ENCODE results near the gene BCL2.

The BCL2 gene

GRCh38 chr18:63177919-63178821 is 141.4 kb downstream of the BCL2 start:
- DNase-seq, result no peak

GRCh38 chr18:63177259-63177658 is 142.3 kb downstream of the BCL2 start:
- DNase-seq, result no peak

GRCh38 chr18:63175264-63175663 is 144.3 kb downstream of the BCL2 start:
- DNase-seq, result no peak

GRCh38 chr18:63173983-63174382 is 145.6 kb downstream of the BCL2 start:
- no peak for DNase-seq

DNA sequence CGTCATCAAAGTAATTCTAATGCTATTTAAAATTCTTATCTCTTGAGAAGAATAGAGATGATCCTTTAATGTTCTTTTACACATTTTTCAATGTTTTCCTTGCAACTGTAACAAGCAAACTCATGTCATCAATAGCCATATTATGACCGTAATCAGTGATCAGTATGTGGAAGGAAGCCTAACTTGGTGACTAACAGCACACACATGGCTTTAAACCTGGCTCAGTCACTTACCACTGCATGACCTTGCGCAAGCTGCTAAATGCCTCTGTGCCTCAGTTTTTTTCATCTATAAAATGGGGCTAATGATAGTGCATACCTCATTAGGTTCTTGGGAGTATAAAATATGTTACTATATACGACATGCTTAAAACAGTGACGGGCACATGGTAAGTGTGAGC is 149.7 kb downstream of the BCL2 start:
- no peak for DNase-seq

DNA sequence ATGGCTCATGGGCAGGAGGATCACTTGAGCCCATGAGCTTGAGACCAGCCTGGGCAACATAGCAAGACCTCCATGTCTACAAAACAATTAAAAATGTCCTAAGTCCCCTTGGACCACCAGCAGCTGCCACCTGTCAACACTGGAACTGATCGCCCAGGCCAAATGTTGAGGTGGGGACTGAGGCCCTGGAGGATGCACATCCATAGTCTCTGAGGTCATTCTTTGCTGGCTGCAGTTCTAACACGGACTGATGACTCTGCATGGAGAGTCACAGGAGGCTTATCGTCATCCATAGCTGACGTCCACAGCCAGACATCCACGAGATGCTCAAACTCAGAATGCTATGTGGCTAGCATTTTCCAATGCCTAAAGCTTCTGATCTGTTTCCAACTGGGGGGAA is 151.3 kb downstream of the BCL2 start:
- no peak for DNase-seq

- DNase-seq, result no peak
Observed at GRCh38 chr18:63166142-63166541, 153.4 kb downstream of the BCL2 start.

DNA sequence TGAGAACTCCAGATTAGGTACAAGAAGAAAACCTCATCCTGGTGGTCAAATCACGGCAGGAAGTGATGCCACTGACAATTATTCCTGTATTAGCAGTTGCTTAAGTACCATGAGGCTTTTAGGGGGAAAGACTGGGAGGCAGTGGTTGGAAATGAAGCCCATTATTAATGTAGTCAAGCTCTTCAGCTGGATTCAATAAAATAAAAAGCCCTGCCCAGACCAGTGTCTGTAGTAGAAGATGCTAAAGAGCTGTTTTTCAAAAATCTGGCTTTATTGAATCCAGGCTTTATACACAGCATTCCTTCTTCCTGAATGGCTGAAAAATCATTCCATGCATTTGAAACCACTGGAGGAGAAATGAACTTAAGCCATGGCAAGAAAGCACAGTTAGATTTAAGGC is 155.2 kb downstream of the BCL2 start:
- no peak for DNase-seq

- peak; percentile 44 for DNase-seq
Observed at GRCh38 chr18:63162271-63163014, 157.1 kb downstream of the BCL2 start.

DNA sequence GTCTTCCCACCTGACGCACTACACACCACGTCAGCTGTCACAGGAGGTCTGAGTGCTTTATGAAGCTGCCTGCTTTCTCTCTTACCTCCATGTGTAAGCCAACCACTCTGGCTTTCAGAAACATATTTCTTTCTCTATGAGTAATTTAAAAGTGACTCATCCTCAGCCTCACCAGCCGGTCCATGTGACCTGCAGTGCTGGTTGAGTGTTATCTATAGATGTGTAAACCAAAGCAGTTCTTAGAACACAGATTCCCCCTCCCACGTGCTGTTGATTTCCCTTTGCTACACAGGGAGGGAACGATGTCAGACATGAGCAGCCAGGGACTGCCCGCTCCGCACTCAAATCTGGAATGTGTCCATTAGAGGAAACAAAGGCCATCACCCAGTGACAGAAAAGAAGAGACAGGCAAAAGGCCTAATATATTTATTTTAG is 157.8 kb downstream of the BCL2 start:
- peak; percentile 83 for DNase-seq

GRCh38 chr18:63161032-63161760 is 158.4 kb downstream of the BCL2 start:
- peak; percentile 60 for DNase-seq

DNA sequence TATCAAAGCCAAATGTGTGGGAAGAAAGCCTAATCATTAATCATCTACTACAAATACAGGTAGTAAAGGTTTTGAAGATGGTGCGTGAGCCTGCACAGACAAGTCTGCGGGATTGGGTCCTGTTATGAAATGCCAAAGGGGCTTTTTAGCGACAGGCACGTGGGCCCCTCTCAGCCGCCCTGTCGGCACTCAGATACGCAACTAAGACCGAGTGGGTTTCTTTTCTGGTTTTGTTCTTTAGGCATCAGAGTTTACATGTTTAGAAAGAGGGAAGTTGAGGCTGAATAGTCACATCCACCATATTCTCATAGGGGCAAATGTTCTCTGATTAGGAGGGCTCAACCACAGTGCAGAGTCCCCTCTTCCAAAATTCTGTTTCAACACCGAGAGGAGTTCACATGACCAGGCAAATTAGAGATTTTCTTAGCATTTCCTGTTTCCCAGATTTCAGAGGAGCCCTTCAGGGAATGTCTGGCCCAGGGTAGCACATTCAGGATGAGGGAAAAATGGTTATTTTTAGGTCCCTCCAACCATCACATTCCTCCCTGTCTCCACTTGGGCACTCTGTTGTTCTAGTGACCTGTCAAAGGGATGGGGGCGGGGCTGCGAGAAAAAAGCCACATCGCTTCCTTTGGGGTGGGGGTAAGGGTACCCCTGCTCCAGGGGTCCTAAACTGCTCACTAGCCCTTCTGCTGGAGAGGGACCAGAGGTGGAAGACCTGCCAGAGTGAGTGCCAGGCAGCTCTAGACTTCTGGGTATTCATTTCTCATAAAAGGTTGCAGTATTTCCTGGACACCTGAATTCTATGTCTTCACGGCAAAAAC is 159.2 kb downstream of the BCL2 start:
- peak; percentile 33 for DNase-seq

DNA sequence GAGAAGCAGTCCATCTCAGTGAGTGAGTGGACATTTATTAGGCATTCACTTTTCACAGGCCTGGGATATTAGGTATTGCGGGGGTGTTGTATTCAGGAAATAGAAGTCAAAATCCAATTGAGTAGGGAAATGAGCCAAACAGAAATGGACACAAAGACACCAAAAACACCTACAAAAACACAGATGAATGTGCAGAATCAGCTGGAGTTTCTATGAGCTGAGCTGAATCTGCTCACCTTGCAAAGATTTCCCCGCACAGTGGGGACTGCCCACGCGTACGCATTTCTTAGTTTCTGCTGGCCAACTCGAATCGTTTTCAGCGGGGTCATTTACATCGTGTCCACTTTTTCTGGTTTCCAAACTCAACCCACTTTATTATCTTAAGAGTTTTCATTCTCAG is 160.0 kb downstream of the BCL2 start:
- no peak for DNase-seq

GRCh38 chr18:63158676-63159291 is 160.8 kb downstream of the BCL2 start:
- DNase-seq, result peak; percentile 29

GRCh38 chr18:63158012-63158631 is 161.4 kb downstream of the BCL2 start:
- no peak for DNase-seq

GRCh38 chr18:63157293-63158011 is 162.1 kb downstream of the BCL2 start:
- peak; percentile 37 for DNase-seq

DNA sequence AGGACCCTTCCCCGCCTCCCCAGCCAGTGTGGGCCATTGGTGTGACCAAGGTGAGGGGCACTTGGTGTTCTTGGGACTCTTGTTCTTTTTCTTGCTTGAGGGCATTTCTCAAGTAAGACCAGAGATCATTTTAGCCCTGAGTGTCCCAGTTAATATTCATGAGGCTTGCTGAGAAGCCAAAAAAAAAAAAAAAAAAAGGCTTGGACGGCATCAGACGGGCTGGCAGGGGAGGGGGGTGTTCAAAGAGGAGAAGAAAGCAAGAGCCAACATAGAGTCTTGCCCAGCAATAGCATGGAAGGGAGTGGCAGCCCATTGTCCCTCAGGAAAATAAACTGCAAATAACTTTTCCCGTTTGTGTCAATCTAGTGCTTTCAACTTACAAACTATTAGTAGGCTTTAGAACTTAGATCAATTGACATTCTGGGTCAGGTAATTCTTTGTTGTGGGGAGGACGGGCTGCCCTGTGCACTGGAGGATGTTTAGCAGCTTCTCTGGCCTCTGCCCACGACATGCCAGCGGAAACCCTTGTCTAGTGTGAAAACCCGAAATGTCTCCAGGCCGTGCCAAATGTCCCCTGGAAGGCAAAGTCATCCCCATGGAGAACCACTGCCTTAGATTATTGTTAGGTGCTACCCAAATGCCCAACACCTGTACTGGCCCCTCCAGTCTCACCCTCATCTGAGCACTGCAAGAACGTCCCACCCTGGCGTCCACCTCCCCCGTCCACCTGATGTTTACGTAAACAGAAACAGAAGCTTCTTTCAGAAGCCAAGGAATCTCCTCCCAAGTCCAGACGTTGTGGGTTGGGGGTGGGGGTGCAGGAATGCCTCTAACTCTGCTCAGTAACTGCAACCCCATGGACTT is 163.4 kb downstream of the BCL2 start:
- peak; percentile 42 for DNase-seq

DNA sequence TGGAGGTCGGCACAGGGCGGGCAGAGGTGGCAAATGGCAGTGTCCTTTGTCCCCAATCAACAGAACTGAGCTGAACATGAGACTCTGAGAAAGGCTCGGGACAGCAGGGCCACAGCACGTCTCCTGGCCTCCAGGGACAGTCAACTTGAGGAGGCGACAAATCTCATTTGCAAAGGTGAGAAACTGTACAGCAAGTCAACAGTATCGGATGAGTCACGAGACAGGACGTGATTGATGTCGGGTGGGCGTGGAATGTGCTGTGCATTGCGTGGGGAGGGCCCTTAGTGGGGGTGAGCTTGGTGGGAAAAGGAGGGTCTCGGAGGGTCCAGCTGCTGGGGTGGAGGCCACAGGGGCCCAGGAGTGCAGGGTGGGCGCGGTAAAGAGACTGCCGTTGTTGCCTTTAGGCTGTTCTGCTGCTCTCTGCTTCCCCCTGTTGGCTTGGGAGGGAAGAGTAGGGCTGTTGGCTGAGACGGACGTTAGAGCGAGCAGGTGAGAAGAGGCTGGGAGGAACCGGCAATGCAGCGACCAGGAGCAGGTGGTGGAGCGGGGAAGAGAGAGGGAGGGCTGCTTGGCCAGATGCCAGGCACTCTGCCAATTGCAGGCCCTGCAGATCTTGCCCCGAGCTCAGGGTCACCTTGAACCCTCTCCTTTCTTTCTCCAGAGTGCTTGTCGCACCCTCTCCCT is 164.3 kb downstream of the BCL2 start:
- peak; percentile 87 for DNase-seq
